Esophagus muscularis mucosa (tissue), 4 donors: Measurements from ENCODE around the gene NEB.

Source experiments
- CTCF ChIP-seq, 3 experiments: fragments of 200-600 bp in 2 of 3; fragments of 450-650 bp in 1 of 3; sonication (generic) in 2 of 3; IDR thresholded peaks; one replicate each; pipeline ENCODE4 v1.5.1; 2017 to 2019; ENCODE audit warnings: antibody characterized with exemption in 3 of 3, mild to moderate bottlenecking in 2 of 3, moderate library complexity in 1 of 3
- EP300 ChIP-seq: sonication (generic); formaldehyde crosslinking; IDR thresholded peaks from one replicate; pipeline ENCODE4 v1.6.1; 2017; ENCODE audit warnings: antibody characterized with exemption
- POLR2AphosphoS5 ChIP-seq, 2 donors: sonication (generic); formaldehyde crosslinking; IDR thresholded peaks; one replicate each; pipeline ENCODE4 v1.6.1; 2017; ENCODE audit warnings: antibody characterized with exemption in 2 of 2

- no peak for TF ChIP-seq CTCF (IDR thresholded peaks at IDR 0.05)
- TF ChIP-seq POLR2AphosphoS5 (IDR thresholded peaks at IDR 0.05), result no peak
- TF ChIP-seq EP300, result no peak
These were observed 68.3 kb downstream of the NEB start for GRCh38 chr2:151665959-151666358.
